AG08396 (cell line): Measurements from ENCODE around the gene FSTL5.

ENCODE experiments used
- DNase-seq: peaks from one replicate; pipeline ENCODE4 v3.0.0; 2012; ENCODE audit warnings: low spot score, mixed read lengths

FSTL5 gene

GRCh38 chr4:161577579-161578301 is 586.1 kb downstream of the FSTL5 start:
- DNase-seq: no peak

GRCh38 chr4:161573836-161574235 is 590.0 kb downstream of the FSTL5 start:
- no peak for DNase-seq

DNA sequence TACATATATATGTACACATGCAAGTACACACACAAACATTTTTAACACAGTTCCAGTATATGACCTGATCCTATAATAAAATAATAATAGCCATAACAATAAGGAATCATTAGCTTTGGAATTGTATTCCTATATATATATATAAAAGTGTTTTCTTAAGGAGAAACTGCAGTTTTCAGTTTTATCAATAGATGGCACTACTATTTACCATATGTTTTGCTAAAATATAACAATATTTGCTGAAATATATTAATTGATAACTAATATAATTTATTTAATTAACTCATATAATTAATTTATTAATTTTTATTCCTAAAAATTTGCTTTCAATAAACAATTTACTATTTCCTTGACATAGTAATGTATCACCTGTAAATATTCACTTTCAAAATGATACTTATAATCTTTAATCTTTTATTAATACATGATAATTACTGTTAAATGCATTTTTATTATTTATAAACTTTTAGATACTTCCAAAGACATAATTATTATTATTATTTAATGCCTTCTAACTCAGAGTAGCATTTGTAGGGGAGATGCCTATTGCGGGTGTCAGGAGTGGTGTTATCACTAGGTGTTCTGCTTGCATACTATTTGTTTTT is 599.5 kb downstream of the FSTL5 start:
- no peak for DNase-seq

- DNase-seq: no peak
Measured at GRCh38 chr4:161555689-161556660, 607.8 kb downstream of the FSTL5 start.

DNA sequence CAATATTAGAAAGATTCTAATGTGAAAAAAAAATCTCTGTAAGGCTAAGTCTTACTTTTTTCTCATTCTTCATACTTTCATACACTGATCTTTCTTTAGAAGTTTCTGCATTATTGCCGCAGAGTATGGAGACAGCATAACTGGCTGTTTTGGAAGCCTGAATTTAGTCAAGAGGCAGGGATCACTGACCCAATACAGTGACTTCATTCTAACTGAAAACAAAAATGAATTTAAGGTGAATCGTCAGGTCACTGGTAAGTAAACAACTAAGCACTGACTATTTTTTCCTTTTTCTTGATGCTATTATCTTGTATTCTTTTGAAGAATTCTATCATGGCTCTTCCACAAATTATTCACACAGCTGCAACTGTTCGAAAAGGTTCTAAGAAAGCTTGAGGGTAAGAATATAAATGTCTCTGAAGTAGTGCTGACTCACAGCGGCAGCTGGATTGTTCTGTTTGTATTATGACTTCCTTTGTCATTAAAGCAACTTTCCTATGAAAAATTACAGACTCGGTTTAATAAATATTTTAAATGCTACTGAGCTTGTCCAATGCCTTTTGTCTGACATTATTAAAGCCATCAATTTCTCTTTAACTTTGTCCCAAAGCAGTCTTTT is 609.3 kb downstream of the FSTL5 start:
- DNase-seq: no peak

GRCh38 chr4:161546902-161547301 is 616.9 kb downstream of the FSTL5 start:
- DNase-seq: no peak

- no peak for DNase-seq
Measured at GRCh38 chr4:161540265-161540664, 623.5 kb downstream of the FSTL5 start.

DNA sequence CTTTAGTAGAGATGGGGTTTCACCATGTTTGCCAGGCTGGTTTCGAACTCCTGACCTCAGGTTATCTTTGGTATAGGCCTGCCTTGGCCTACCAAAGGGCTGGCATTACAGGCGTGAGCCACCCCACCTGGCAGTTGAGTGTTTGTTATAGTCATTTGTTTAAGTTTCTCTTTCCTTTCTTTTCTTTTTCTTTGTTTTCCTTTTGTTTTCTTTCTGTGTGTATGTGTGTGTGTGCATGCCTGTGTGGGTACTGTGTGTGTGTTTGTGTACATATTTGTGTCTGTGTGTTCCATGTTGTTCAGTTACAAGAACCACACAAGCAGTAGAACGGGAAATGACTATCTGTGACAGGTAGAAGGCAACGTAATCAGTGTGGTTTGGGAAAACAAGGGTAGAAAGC is 624.9 kb downstream of the FSTL5 start:
- no peak for DNase-seq

- DNase-seq: no peak
Measured at GRCh38 chr4:161530710-161531109, 633.1 kb downstream of the FSTL5 start.

GRCh38 chr4:161525121-161525520 is 638.7 kb downstream of the FSTL5 start:
- DNase-seq: no peak

GRCh38 chr4:161522031-161522430 is 641.8 kb downstream of the FSTL5 start:
- no peak for DNase-seq

- DNase-seq: no peak
Measured at GRCh38 chr4:161519611-161520010, 644.2 kb downstream of the FSTL5 start.

DNA sequence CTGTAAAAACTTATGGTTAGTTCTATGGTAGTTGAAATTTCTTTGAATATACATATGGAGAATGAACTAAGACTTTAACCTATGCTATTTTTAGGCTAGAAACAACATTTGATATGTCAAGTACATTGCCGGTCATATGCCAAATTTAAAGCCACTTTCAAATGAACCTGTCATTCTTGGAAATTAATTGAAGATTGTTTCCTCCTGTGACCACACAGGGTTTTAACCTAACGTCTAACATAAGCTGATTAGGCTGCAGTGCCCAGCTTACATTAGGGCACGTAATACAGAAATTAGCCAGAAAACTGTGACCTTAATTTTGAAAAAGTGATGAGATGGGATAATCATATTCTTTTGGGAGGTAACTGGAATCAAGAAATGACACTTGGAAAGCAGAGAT is 645.9 kb downstream of the FSTL5 start:
- no peak for DNase-seq

GRCh38 chr4:161505141-161505540 is 658.7 kb downstream of the FSTL5 start:
- no peak for DNase-seq

DNA sequence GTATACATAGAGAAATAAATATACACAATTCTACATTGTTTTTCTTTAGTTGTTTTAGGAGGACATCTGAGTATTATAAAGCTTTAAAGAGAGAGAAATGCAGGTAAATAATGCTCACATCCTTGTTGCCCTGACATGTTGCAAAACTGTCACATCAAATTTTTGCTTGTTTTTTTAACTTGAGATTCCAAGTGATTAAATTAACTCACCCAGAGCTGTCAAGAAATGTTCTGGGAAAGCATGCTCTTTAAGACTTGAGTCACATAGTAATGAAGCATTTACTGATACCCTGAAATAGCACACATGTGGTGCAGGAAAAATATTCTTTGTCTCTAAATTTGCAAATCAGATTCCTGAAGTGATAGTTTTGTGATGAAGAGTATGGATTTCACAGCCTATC is 665.6 kb downstream of the FSTL5 start:
- DNase-seq: no peak

DNA sequence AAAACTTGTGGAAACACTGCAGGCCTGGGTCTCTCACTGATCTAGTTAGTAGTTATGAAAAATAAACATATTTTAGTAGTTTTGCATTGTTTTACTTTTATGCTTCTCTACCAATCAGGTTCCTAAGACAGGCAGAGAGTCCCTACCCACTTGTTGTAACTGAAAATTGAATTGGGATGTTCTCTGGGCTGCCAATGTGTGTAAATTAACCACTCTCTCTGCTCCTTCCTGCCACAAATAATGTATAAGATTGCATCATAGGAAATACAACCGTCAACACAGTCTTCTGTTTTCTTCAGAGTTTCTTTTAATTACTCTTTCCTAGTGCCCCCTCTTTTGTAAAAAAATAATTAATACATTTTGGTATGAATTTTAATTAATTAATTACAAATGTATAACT is 677.3 kb downstream of the FSTL5 start:
- no peak for DNase-seq

- DNase-seq: no peak
Measured at GRCh38 chr4:161466316-161466715, 697.5 kb downstream of the FSTL5 start.

DNA sequence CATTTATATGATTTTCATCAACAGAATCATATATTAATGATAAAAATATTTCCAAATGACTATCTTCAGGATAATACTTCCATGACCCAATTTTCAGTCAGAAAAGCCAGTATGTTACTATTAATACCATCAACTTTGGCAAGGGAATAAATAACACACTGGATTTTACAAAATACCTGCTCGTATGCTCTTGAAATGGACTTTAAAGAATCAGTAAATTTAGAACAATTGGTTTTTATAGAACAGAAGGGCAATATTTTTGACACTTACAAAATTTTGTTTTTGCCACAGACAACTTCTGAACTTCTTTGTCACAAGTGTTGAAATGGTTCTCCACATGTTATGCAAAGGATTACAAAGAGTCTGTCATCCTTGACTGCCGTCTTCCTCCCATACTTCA is 700.4 kb downstream of the FSTL5 start:
- DNase-seq: no peak

- DNase-seq: no peak
Measured at GRCh38 chr4:161457906-161458305, 705.9 kb downstream of the FSTL5 start.

DNA sequence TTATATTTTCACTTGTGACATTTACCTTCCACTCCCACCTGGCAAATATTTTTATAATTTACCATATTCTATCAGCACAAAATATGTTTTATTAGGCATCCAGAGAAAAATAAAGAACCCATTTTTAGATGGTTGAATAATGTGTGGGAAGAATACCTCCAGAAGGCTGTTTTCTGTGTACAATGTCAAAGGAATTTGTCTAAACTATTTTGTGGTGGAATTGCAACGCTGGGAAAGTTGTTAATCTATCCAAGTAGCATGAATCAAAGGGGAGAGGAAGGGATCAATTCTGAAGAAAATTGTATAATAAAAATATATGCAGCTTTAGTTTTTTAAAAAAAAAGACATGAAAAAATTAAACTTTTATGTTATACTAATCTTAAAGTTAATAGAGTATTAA is 706.5 kb downstream of the FSTL5 start:
- DNase-seq: no peak

DNA sequence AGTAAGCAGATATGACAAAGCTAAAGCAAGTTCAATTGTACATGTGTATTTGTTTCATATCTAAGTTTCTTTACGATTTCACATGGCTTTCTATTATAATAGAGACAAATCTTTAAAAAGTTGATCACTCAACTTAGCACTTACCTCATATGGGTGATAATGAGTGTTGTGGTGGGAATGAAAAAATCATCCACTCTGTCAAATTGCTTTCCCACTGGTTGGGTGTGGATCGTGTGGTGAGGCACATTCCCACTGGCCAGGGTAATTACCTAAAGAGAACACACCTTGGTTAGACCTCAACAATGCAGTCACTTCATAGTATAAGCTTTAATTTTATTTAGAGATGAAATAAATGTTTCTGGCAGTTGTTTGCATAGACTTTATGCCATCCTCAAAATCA is 708.9 kb downstream of the FSTL5 start:
- no peak for DNase-seq

GRCh38 chr4:161448550-161449180 is 715.1 kb downstream of the FSTL5 start:
- no peak for DNase-seq
